Subcutaneous abdominal adipose tissue (tissue), 5 donors: ENCODE results near the gene SURF2.
"Not testable (repeated sequence)": the region's sequence is repeated elsewhere in the genome, so short reads cannot be mapped to it uniquely, and the experiment has no call there.

ENCODE experiments used
- H3K27ac ChIP-seq: one replicate; pipeline ENCODE4 v1.7.0; 2013; ENCODE audit warnings: low read depth, mild to moderate bottlenecking, inconsistent platforms, low read length, moderate library complexity
- H3K27me3 ChIP-seq, 5 donors: one replicate each; pipeline ENCODE4 v1.7.0; 2013; ENCODE audit warnings: low read length in 5 of 5, inconsistent platforms in 1 of 5; ENCODE audit not compliant: control insufficient read depth in 5 of 5, insufficient read depth in 4 of 5
- H3K36me3 ChIP-seq, 5 donors: one replicate each; pipeline ENCODE4 v1.7.0; 2013; ENCODE audit warnings: low read length in 5 of 5; ENCODE audit not compliant: control insufficient read depth in 5 of 5, insufficient read depth in 5 of 5
- H3K4me1 ChIP-seq, 5 donors: one replicate each; pipeline ENCODE4 v1.7.0; 2013; ENCODE audit warnings: low read length in 5 of 5, mild to moderate bottlenecking in 3 of 5, moderate library complexity in 1 of 5; ENCODE audit not compliant: control insufficient read depth in 5 of 5, insufficient read depth in 5 of 5
- H3K4me3 ChIP-seq, 5 donors: one replicate each; pipeline ENCODE4 v1.7.0; 2013; ENCODE audit warnings: low read length in 5 of 5, low read depth in 1 of 5
- H3K9ac ChIP-seq, 5 donors: one replicate each; pipeline ENCODE4 v1.7.0; 2013; ENCODE audit warnings: low read length in 5 of 5, mild to moderate bottlenecking in 4 of 5, moderate library complexity in 3 of 5
- H3K9me3 ChIP-seq, 5 donors: one replicate each; pipeline ENCODE4 v1.7.0; 2013; ENCODE audit warnings: low read length in 5 of 5; ENCODE audit not compliant: control insufficient read depth in 5 of 5
- donor health status: healthy.
- donor health status: healthy.
- donor health status: healthy.
- donor health status: healthy.
- donor health status: healthy.

Gene SURF2

GRCh38 chr9:133371261-133371711 lies 14.9 kb downstream of the SURF2 start:
- peak overlapping the region in 3 of 5 donors; percentile 16 to 30 (median 22) for H3K9ac ChIP-seq
- H3K36me3 ChIP-seq: peaks cover 0 to 42% (median 33%) of the 10 kb centered on the region in 5 donors
- H3K4me3 ChIP-seq: peak overlapping the region in 1 of 5 donors; percentile 3
- H3K27me3 ChIP-seq: no peaks in the 10 kb centered on the region
- peaks cover 28 to 87% (median 76%) of the 10 kb centered on the region in 5 donors for H3K4me1 ChIP-seq
- H3K27ac ChIP-seq: peak overlapping the region; percentile 74
- H3K9me3 ChIP-seq: no peaks in the 10 kb centered on the region

GRCh38 chr9:133372144-133372543 lies 15.8 kb downstream of the SURF2 start:
- Histone ChIP-seq H3K27me3 (no peaks in the 10 kb centered on the region), H3K9me3 (no peaks in the 10 kb centered on the region), H3K4me1 (peaks cover 28 to 88% (median 84%) of the 10 kb centered on the region in 5 donors), H3K9ac (peak overlapping the region in 3 of 5 donors; percentile 22 to 39 (median 36)), H3K27ac (peak overlapping the region; percentile 74), H3K36me3 (peaks cover 0 to 33% (median 24%) of the 10 kb centered on the region in 5 donors), H3K4me3 (peak overlapping the region in 3 of 5 donors; percentile 3 to 14 (median 7))

GRCh38 chr9:133374612-133375115 lies 18.3 kb downstream of the SURF2 start:
- peak overlapping the region; percentile 74 for H3K27ac ChIP-seq
- peaks cover 0 to 20% (median 15%) of the 10 kb centered on the region in 5 donors for H3K36me3 ChIP-seq
- peak overlapping the region; percentile 75 to 98 (median 88) for H3K4me3 ChIP-seq
- no peaks in the 10 kb centered on the region for H3K27me3 ChIP-seq
- peak overlapping the region; percentile 40 to 100 (median 96) for H3K9ac ChIP-seq
- peaks cover 0 to 8% (median 2%) of the 10 kb centered on the region in 5 donors for H3K9me3 ChIP-seq
- H3K4me1 ChIP-seq: peaks cover 14 to 70% (median 60%) of the 10 kb centered on the region in 5 donors

- Histone ChIP-seq H3K9ac (peak overlapping the region; percentile 40 to 100 (median 96)), H3K36me3 (peaks cover 0 to 14% (median 9%) of the 10 kb centered on the region in 5 donors)
These were observed 18.9 kb downstream of the SURF2 start for GRCh38 chr9:133375116-133375723.

GRCh38 chr9:133375724-133376654 lies 19.6 kb downstream of the SURF2 start, which contains the start of the genes STKLD1 and SURF4:
STKLD1 (plus strand) TSS chr9:133376366; CDS start chr9:133376474, 108 bp downstream.
SURF4 (minus strand) TSS chr9:133376060; CDS start chr9:133375969, 91 bp downstream.
- Histone ChIP-seq H3K4me3 (peak within 1 kb of the TSS; percentile 75 to 98 (median 88)), H3K9me3 (peaks cover 0 to 8% (median 2%) of the 10 kb centered on the region in 5 donors), H3K9ac (peak within 1 kb of the TSS; percentile 40 to 100 (median 96)), H3K36me3 (peaks cover 0 to 8% (median 5%) of the 10 kb centered on the region in 5 donors), H3K4me1 (peaks cover 10 to 56% (median 47%) of the 10 kb centered on the region in 5 donors), H3K27me3 (no peaks in the 10 kb centered on the region), H3K27ac (peak within 1 kb of the TSS; percentile 74)

More at GRCh38 chr9:133375116-133375723, 18.9 kb downstream of the SURF2 start:
- peak overlapping the region; percentile 74 for H3K27ac ChIP-seq
- peaks cover 14 to 64% (median 55%) of the 10 kb centered on the region in 5 donors for H3K4me1 ChIP-seq
- no peaks in the 10 kb centered on the region for H3K27me3 ChIP-seq
- peak overlapping the region; percentile 75 to 98 (median 88) for H3K4me3 ChIP-seq
- peaks cover 0 to 8% (median 2%) of the 10 kb centered on the region in 5 donors for H3K9me3 ChIP-seq

GRCh38 chr9:133377280-133377679 lies 20.9 kb downstream of the SURF2 start:
- not testable (repeated sequence) for H3K4me3 ChIP-seq, H3K27me3 ChIP-seq
- peaks cover 3 to 43% (median 34%) of the 10 kb centered on the region in 5 donors for H3K4me1 ChIP-seq

GRCh38 chr9:133377721-133378216 lies 21.4 kb downstream of the SURF2 start:
- H3K9ac ChIP-seq: no peak overlapping the region
- H3K27me3 ChIP-seq: no peaks in the 10 kb centered on the region
- H3K9me3 ChIP-seq: peaks cover 0 to 8% (median 2%) of the 10 kb centered on the region in 5 donors
- no peak overlapping the region for H3K27ac ChIP-seq
- peaks cover 2 to 39% (median 29%) of the 10 kb centered on the region in 5 donors for H3K4me1 ChIP-seq
- no peak overlapping the region for H3K4me3 ChIP-seq
- H3K36me3 ChIP-seq: peaks cover 0 to 4% (median 3%) of the 10 kb centered on the region in 5 donors

More at GRCh38 chr9:133377280-133377679, 20.9 kb downstream of the SURF2 start:
- not testable (repeated sequence) for H3K9ac ChIP-seq, H3K36me3 ChIP-seq, H3K9me3 ChIP-seq
- peak overlapping the region; percentile 54 for H3K27ac ChIP-seq

GRCh38 chr9:133378408-133378962 lies 22.1 kb downstream of the SURF2 start:
- Histone ChIP-seq H3K9ac (no peak overlapping the region), H3K27me3 (no peaks in the 10 kb centered on the region), H3K4me3 (no peak overlapping the region), H3K27ac (no peak overlapping the region), H3K36me3 (no peaks in the 10 kb centered on the region), H3K9me3 (peaks cover 0 to 8% (median 2%) of the 10 kb centered on the region in 5 donors), H3K4me1 (peaks cover 2 to 32% (median 22%) of the 10 kb centered on the region in 5 donors)
